ENCODE results near the gene ROCK2.

Gene ROCK2

GRCh38 chr2:11154016-11154922 is 190.2 kb downstream of the ROCK2 start:
- DNase-seq (ENCODE audit: low read depth in 2 of 2), result no peak

GRCh38 chr2:11152591-11152990 is 191.8 kb downstream of the ROCK2 start:
- no peak for DNase-seq (ENCODE audit: low read depth in 2 of 2)

GRCh38 chr2:11147263-11147662 is 197.2 kb downstream of the ROCK2 start:
- DNase-seq (ENCODE audit: low read depth in 2 of 2), result no peak

- no peak for DNase-seq (ENCODE audit: low read depth in 2 of 2)
Measured at GRCh38 chr2:11146076-11146475, 198.4 kb downstream of the ROCK2 start.

DNA sequence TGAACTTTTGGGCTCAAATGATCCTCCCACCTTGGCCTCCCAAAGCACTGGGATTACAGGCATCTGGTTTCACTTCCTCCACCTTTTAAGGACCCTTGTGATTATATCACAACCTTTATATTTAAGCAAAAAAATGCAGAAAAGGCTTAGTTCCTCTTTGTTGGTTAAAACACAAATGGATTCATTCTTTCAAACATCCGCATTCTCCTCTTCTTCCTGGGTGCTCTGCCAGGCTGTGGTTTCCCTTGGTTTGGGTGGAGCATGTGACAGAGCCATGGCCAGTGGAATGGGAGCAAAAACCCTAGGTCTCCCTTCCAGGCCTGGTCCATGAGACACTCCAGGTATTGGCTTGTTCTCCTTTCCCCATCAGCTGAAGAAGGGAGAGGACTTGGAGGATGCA is 199.1 kb downstream of the ROCK2 start:
- no peak for DNase-seq (ENCODE audit: low read depth in 2 of 2)

DNA sequence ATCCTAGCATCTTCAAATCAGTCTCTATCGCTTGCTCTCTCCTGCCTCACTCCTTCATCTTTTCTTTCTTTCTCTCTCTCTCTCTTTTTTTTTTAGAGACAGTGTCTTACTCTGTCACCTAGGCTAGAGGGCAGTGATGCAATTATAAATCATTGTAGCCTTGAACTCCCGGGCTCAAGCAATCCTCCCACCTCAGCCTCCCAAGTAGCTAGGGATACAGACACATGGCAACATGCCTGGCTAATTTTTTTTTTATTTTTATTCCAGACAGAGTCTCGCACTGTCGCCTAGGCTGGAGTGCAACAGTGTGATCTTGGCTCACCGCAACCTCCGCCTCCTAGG is 199.7 kb downstream of the ROCK2 start:
- no peak for DNase-seq (ENCODE audit: low read depth in 2 of 2)

- no peak for DNase-seq (ENCODE audit: low read depth in 2 of 2)
Measured at GRCh38 chr2:11144077-11144737, 200.2 kb downstream of the ROCK2 start.

DNA sequence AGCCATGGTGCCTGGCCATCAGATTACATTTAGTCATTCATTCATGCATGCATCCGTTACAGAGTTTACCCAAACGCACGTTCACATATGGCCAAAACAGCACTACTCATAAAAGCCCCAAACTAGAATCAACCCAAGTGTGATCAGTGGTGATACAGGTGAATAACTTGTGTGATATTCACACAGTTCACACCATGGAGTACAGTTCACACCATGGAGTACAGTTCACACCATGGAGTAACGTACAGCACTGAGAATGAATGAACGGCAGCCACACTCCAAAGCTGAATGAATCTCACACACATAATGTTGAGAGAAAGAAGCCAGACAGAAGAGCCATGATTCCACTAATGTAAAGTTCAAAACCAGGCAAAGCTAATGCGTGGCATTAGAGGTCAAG is 201.4 kb downstream of the ROCK2 start:
- DNase-seq (ENCODE audit: low read depth in 2 of 2), result no peak

DNA sequence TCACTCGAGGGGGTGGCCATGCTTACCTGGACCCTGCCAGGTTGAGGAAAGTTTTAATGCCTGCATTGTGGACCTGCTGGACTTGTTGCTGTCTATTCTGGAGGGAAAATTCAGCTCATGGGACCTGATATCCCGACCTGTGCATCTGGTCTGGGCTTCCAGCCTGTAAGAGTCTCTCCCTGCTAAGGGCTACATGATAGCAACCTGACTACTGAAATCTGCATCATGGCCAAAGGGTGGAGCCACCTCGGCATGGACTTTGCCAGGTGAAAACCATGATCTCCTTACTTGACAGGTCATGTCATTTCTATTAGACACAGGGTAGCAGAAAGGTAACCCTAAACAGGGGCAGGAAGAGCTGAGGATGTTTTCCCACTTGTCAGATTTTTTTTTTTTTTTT is 202.1 kb downstream of the ROCK2 start:
- no peak for DNase-seq (ENCODE audit: low read depth in 2 of 2)

- DNase-seq (ENCODE audit: low read depth in 2 of 2), result no peak
Measured at GRCh38 chr2:11141319-11141718, 203.1 kb downstream of the ROCK2 start.

- no peak for DNase-seq (ENCODE audit: low read depth in 2 of 2)
Measured at GRCh38 chr2:11140492-11140891, 203.9 kb downstream of the ROCK2 start.

DNA sequence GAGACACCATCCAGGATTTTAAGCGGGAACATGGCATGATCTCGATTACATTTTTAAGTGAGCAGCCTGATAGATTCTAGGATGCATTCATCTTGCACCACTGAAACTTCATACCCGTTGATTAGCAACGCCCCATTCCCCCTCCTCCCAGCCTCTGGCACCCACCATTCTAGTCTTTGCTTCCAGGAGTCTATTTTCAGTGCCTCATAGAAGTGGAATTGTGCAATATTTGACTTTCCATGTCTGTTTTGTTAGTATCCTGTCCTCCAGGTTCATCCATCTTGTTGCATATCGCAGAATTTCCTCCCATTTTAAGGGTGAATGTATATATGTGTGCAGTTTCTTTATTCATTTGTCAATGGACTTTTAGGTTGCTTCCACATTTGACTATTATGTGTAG is 210.1 kb downstream of the ROCK2 start:
- DNase-seq (ENCODE audit: low read depth in 2 of 2), result no peak

GRCh38 chr2:11133936-11134320 is 210.5 kb downstream of the ROCK2 start:
- DNase-seq (ENCODE audit: low read depth in 2 of 2), result no peak

GRCh38 chr2:11133238-11133935 is 211.0 kb downstream of the ROCK2 start:
- DNase-seq (ENCODE audit: low read depth in 2 of 2), result no peak

GRCh38 chr2:11132036-11132671 is 212.3 kb downstream of the ROCK2 start:
- no peak for DNase-seq (ENCODE audit: low read depth in 2 of 2)

GRCh38 chr2:11131166-11131920 is 213.1 kb downstream of the ROCK2 start:
- DNase-seq (ENCODE audit: low read depth in 2 of 2), result no peak

Measured in stimulated activated CD4-positive, alpha-beta T cell treated with anti-CD3 and anti-CD28 coated beads, Interleukin-12 subunit alpha, Interleukin-12 subunit beta, amount 100 ng/mL, for 24 hours (primary cell).